Measurements from ENCODE around the gene CREB1.

DNA sequence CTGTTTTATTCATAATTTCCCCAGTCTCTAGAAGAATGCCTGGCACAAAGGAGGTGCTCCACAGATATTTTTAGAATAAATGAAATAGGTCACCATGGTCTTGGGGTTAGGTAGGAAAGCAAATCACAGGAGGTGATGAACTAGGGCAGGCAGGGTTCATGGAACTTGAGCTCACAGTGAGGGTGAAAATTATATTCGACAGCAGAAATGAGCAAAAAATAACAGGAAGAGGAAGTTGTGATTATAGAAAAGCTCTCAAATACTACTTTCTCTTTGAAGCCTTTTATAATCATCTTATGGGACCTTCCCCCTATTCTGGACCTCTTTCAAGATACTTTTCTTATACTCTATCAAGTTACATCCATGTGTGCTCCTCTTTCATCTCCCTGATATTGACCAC, 4.5 kb upstream of the CREB1 start:
- TF ChIP-seq, protein P1, sequence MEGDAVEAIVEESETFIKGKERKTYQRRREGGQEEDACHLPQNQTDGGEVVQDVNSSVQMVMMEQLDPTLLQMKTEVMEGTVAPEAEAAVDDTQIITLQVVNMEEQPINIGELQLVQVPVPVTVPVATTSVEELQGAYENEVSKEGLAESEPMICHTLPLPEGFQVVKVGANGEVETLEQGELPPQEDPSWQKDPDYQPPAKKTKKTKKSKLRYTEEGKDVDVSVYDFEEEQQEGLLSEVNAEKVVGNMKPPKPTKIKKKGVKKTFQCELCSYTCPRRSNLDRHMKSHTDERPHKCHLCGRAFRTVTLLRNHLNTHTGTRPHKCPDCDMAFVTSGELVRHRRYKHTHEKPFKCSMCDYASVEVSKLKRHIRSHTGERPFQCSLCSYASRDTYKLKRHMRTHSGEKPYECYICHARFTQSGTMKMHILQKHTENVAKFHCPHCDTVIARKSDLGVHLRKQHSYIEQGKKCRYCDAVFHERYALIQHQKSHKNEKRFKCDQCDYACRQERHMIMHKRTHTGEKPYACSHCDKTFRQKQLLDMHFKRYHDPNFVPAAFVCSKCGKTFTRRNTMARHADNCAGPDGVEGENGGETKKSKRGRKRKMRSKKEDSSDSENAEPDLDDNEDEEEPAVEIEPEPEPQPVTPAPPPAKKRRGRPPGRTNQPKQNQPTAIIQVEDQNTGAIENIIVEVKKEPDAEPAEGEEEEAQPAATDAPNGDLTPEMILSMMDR (IDR thresholded peaks at IDR 0.05) = no peak
- TF ChIP-seq POLR2A (IDR thresholded peaks at IDR 0.05) = no peak
- no peak for TF ChIP-seq POLR2AphosphoS5 (IDR thresholded peaks at IDR 0.05; ENCODE audit: insufficient read depth in 1 of 2, low read depth in 1 of 2)

Data from vagina (tissue), 2 donors.